Endothelial cell of umbilical vein (primary cell): ENCODE data around the gene S100A10. TPM values are rescaled to one million over a fixed set of nuclear protein-coding genes. Genes with fewer than 3 reads are reported as not detected.
A peak's percentile ranks its signal among the peaks of the same experiment; 100 is the strongest.

ENCODE experiments used
- BruUV-seq: library from RNA; stranded (reverse); fragments of 400-500 nt; replicated peaks from 2 replicates; lab custom pipeline; 2021; lab: Mats Ljungman, UMichigan
- CTCF ChIA-PET: fragments of 300-600, 350-600 bp; sonication (Branson Sonifier 250); formaldehyde crosslinking; loops from one replicate; lab custom pipeline; 2021; ENCODE audit warnings: antibody characterized with exemption, inconsistent platforms; lab: Charles Lee
- POLR2A ChIA-PET: fragments of 300-600, 350-600 bp; sonication (Branson Sonifier 250); formaldehyde crosslinking; loops from one replicate; lab custom pipeline; 2021; ENCODE audit warnings: antibody characterized with exemption, inconsistent platforms; lab: Charles Lee
- DNase-seq: peaks from one replicate; pipeline ENCODE4 v3.0.0-alpha.2; 2011; ENCODE audit warnings: low read depth, low spot score
- FAIRE-seq: peaks from 2 replicates; lab custom pipeline; 2011; peaks lifted over from hg19 to GRCh38; lab: Jason Lieb, UNC
- H2AFZ ChIP-seq: 2 replicates; pipeline ENCODE4 v1.6.0; 2012; ENCODE audit warnings: low read depth, low read length, control low read depth, inconsistent platforms
- H3K27ac ChIP-seq: 2 replicates; pipeline ENCODE4 v1.5.1; 2011; ENCODE audit warnings: low read depth, mild to moderate bottlenecking, control low read depth, low read length, moderate library complexity; ENCODE audit not compliant: insufficient read depth
- H3K27me3 ChIP-seq, 2 experiments: 2 replicates each; pipeline versions ENCODE4 v1.6.0 to v1.6.1; 2011; ENCODE audit warnings: low read length in 2 of 2, mixed read lengths in 1 of 2; ENCODE audit not compliant: control insufficient read depth in 2 of 2, insufficient read depth in 2 of 2
- H3K36me3 ChIP-seq, 2 experiments: 2 replicates in 1 of 2; 3 replicates in 1 of 2; pipeline ENCODE4 v1.5.1; 2011; ENCODE audit warnings: low read length in 2 of 2, mild to moderate bottlenecking in 1 of 2, moderate library complexity in 1 of 2; ENCODE audit not compliant: control insufficient read depth in 2 of 2, insufficient read depth in 2 of 2; ENCODE audit errors: extremely low read depth in 1 of 2
- H3K4me1 ChIP-seq: 3 replicates; pipeline ENCODE4 v1.5.1; 2011; ENCODE audit warnings: mild to moderate bottlenecking, low read length; ENCODE audit not compliant: control insufficient read depth, insufficient read depth; ENCODE audit errors: extremely low read depth
- H3K4me2 ChIP-seq: 2 replicates; pipeline ENCODE4 v1.6.1; 2011; ENCODE audit warnings: low read length, control low read depth, mixed read lengths; ENCODE audit not compliant: insufficient read depth
- H3K4me3 ChIP-seq, 3 experiments: fragments of 200-600 bp in 1 of 3; sonication (generic), shearing (Covaris generic) in 1 of 3; replicated peaks in 1 of 3; 2 replicates each; pipeline ENCODE4 v1.5.1; 2011 to 2016; ENCODE audit warnings: control low read depth in 3 of 3, low read length in 3 of 3, mild to moderate bottlenecking in 2 of 3, inconsistent platforms in 1 of 3, low read depth in 1 of 3, moderate library complexity in 1 of 3; ENCODE audit not compliant: insufficient read depth in 1 of 3
- H3K79me2 ChIP-seq: 2 replicates; pipeline ENCODE4 v1.6.0; 2012; ENCODE audit warnings: low read length, inconsistent platforms; ENCODE audit not compliant: control insufficient read depth, insufficient read depth
- H3K9ac ChIP-seq: replicated peaks from 2 replicates; pipeline ENCODE3; 2011; ENCODE audit warnings: low read length, control low read depth; ENCODE audit not compliant: insufficient read depth; ENCODE audit errors: extremely low read depth
- H3K9me1 ChIP-seq: replicated peaks from 3 replicates; pipeline ENCODE4 v1.6.0; 2011; ENCODE audit warnings: mild to moderate bottlenecking, low read length; ENCODE audit not compliant: control insufficient read depth, insufficient read depth; ENCODE audit errors: extremely low read depth
- H3K9me3 ChIP-seq: replicated peaks from 2 replicates; pipeline ENCODE4 v1.5.1; 2012; ENCODE audit warnings: low read length, inconsistent platforms; ENCODE audit not compliant: control insufficient read depth, insufficient read depth
- H4K20me1 ChIP-seq: replicated peaks from 2 replicates; pipeline ENCODE3; 2011; ENCODE audit warnings: mild to moderate bottlenecking, low read length; ENCODE audit not compliant: control insufficient read depth, insufficient read depth; ENCODE audit errors: extremely low read depth
- EZH2 ChIP-seq: IDR thresholded peaks from 2 replicates; pipeline ENCODE4 v1.6.1; 2012; ENCODE audit warnings: borderline replicate concordance, low read depth, mild to moderate bottlenecking, moderate library complexity, low read length, inconsistent platforms; ENCODE audit not compliant: severe bottlenecking
- FOS ChIP-seq: IDR thresholded peaks from 2 replicates; pipeline ENCODE4 v1.6.1; 2011; ENCODE audit warnings: mild to moderate bottlenecking, low read length, moderate library complexity, borderline replicate concordance; ENCODE audit not compliant: insufficient read depth
- JUN ChIP-seq: IDR thresholded peaks from 2 replicates; pipeline ENCODE4 v1.6.1; 2011; ENCODE audit warnings: borderline replicate concordance, low read depth; ENCODE audit not compliant: insufficient read length, insufficient read depth
- MAX ChIP-seq: IDR thresholded peaks from 2 replicates; pipeline ENCODE4 v1.6.1; 2011; ENCODE audit not compliant: insufficient read depth, insufficient read length
- POLR2A ChIP-seq: IDR thresholded peaks from 2 replicates; pipeline ENCODE4 v1.6.1; 2012; ENCODE audit warnings: low read depth, mild to moderate bottlenecking, control low read depth, low read length
- dilution Hi-C: fragments of 300-500 bp; cut with MboI; formaldehyde crosslinking; loops from one replicate; pipeline ENCODE4 v1.15.0; 2019; ENCODE audit warnings: low sequenced_read_pairs; ENCODE audit not compliant: extremely low pct_ligation_motif_present
- intact Hi-C: fragments of 100-400 bp; cut with micrococcal nuclease; formaldehyde crosslinking; loops from one replicate; pipeline ENCODE4 v1.10.0; 2022
- polyA plus RNA-seq, 4 experiments: library from polyadenylated mRNA; depleted of rRNA in 3 of 4; stranded (reverse) in 3 of 4; unstranded in 1 of 4; fragments of >200 nt; gene quantifications; 2 replicates each; pipeline versions ENCODE4 v1.2.1 to v1.2.3, GENCODE V29; 2011 to 2012; ENCODE audit warnings: missing spikeins in 1 of 4
- total RNA-seq: library from RNA; stranded (reverse); gene quantifications from 2 replicates; pipeline ENCODE4 v1.2.3, GENCODE V29; 2021
- TF ChIP-seq, protein P1 (sequence below), 2 donors: IDR thresholded peaks; 1 replicate in 1 of 2; 2 replicates in 1 of 2; pipeline ENCODE4 v1.5.1; 2011; ENCODE audit warnings: low read length in 2 of 2, mild to moderate bottlenecking in 2 of 2, moderate library complexity in 2 of 2, control low read depth in 1 of 2, inconsistent platforms in 1 of 2, low read depth in 1 of 2; ENCODE audit not compliant: insufficient read depth in 1 of 2; ENCODE audit errors: extremely low read depth in 1 of 2

S100A10 gene
- total and polyA plus RNA-seq, 2 donors (not counting 3 experiments of a cell fraction or from before 2014, with no cell fraction given), result 76.8 to 779 TPM

GRCh38 chr1:152018537-152018936 lies 24.9 kb upstream of the S100A10 start:
- no peak overlapping the region for H3K27ac ChIP-seq
- H3K4me1 ChIP-seq, result no peaks in the 10 kb centered on the region
- no peaks in the 10 kb centered on the region for H3K9me3 ChIP-seq
- dilution Hi-C loops, result loop anchor here (25.0 kb wide), 1 partner anchor 106 kb away; the partner anchor contains the start of gene THEM4
- no peaks in the 10 kb centered on the region for H3K79me2 ChIP-seq
- H3K4me3 ChIP-seq, result no peak overlapping the region
- H4K20me1 ChIP-seq, result no peaks in the 10 kb centered on the region
- no peaks in the 10 kb centered on the region for H3K36me3 ChIP-seq
- TF ChIP-seq, protein P1, sequence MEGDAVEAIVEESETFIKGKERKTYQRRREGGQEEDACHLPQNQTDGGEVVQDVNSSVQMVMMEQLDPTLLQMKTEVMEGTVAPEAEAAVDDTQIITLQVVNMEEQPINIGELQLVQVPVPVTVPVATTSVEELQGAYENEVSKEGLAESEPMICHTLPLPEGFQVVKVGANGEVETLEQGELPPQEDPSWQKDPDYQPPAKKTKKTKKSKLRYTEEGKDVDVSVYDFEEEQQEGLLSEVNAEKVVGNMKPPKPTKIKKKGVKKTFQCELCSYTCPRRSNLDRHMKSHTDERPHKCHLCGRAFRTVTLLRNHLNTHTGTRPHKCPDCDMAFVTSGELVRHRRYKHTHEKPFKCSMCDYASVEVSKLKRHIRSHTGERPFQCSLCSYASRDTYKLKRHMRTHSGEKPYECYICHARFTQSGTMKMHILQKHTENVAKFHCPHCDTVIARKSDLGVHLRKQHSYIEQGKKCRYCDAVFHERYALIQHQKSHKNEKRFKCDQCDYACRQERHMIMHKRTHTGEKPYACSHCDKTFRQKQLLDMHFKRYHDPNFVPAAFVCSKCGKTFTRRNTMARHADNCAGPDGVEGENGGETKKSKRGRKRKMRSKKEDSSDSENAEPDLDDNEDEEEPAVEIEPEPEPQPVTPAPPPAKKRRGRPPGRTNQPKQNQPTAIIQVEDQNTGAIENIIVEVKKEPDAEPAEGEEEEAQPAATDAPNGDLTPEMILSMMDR (IDR thresholded peaks at IDR 0.05; ENCODE audit: extremely low read depth in 1 of 2, insufficient read depth in 1 of 2, low read depth in 1 of 2, low read length in 2 of 2), result peak; percentile 38 to 39
- TF ChIP-seq FOS, result no peak
- no peak for TF ChIP-seq EZH2
- TF ChIP-seq POLR2A, result no peak
- no peak for TF ChIP-seq JUN
- no peak for TF ChIP-seq MAX
- H3K4me2 ChIP-seq, result no peak overlapping the region
- no TSS peak for BruUV-seq
- H2AFZ ChIP-seq, result no peak overlapping the region
- POLR2A ChIA-PET, result no interaction called here
- no peaks in the 10 kb centered on the region for H3K9me1 ChIP-seq
- H3K9ac ChIP-seq, result no peak overlapping the region
- intact Hi-C loops, result loop anchor here (10.0 kb wide), 1 partner anchor 484 kb away; no protein-coding TSS in a partner anchor
- FAIRE-seq, result no peak
- peaks cover 19 to 45% of the 10 kb centered on the region in 2 experiments for H3K27me3 ChIP-seq
- CTCF ChIA-PET, result interaction anchor here (0.7 to 1.5 kb wide), 8 partner anchors 12 to 89 kb away, joined by 3 to 7 read pairs (median 4); no protein-coding TSS in a partner anchor
- DNase-seq, result peak; percentile 8
